GM12891 (cell line): ENCODE measurements around the gene UGT1A6.

Experiments
- PAX5 ChIP-seq: IDR thresholded peaks from 2 replicates; pipeline ENCODE4 v1.6.1; 2011; ENCODE audit warnings: low read length, moderate library complexity, mild to moderate bottlenecking; ENCODE audit not compliant: insufficient read depth, severe bottlenecking
- POLR2A ChIP-seq: IDR thresholded peaks from 2 replicates; pipeline ENCODE4 v1.6.1; 2011; ENCODE audit warnings: low read depth, low read length, control low read depth
- POLR2AphosphoS5 ChIP-seq: IDR thresholded peaks from 2 replicates; pipeline ENCODE4 v1.6.1; 2011; ENCODE audit warnings: low read depth, low read length, control low read depth

- no peak for TF ChIP-seq POLR2A
- TF ChIP-seq POLR2AphosphoS5 = no peak
- no peak for TF ChIP-seq PAX5
These were observed 1.3 kb downstream of the UGT1A6 start for GRCh38 chr2:233693963-233694362.
